ENCODE data around the gene SLC12A8.

DNA sequence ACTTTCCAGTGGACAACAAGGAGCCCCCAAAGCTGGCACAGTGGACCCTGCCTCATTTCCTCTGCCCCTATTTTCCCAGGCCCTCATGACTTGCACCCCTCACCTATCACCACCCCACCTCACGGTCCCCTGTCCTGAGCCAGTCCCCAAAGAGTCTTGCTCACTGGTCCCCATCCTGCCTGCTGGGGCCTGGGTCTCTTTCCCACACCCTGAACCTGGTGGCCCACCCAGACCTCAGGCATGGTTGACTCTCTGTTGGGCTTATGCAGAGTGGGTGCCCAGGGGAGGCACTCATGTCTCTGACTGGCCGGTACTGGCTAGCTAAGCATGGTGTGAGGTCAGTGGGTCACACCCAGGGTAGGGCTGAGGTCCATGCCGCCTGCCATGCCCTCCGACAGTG lies 73.2 kb downstream of the SLC12A8 start:
- TF ChIP-seq GATA3 (IDR thresholded peaks at IDR 0.05; ENCODE audit: low read depth, low read length) (no peak), GATA2 (IDR thresholded peaks at IDR 0.05; ENCODE audit: low read depth, low read length) (no peak)
